LHCN-M2 (cell line): ENCODE measurements around the gene ARHGEF19. TPM values are rescaled to one million over a fixed set of nuclear protein-coding genes. Genes with fewer than 3 reads are reported as not detected.
A peak's percentile ranks its signal among the peaks of the same experiment; 100 is the strongest.

Source experiments
- DNase-seq: peaks from one replicate; pipeline ENCODE4 v3.0.0-alpha.2; 2012; ENCODE audit warnings: low read depth
- total RNA-seq: library from RNA; depleted of rRNA; stranded (reverse); fragments of >200 nt; gene quantifications from 2 replicates; pipeline ENCODE4 v1.2.3, GENCODE V29; 2014

The ARHGEF19 gene
- total RNA-seq, 1 experiment from 2014 or later, result 1.9 TPM

GRCh38 chr1:16244650-16245285 is 32.3 kb upstream of the ARHGEF19 start:
- DNase-seq, result no peak

DNA sequence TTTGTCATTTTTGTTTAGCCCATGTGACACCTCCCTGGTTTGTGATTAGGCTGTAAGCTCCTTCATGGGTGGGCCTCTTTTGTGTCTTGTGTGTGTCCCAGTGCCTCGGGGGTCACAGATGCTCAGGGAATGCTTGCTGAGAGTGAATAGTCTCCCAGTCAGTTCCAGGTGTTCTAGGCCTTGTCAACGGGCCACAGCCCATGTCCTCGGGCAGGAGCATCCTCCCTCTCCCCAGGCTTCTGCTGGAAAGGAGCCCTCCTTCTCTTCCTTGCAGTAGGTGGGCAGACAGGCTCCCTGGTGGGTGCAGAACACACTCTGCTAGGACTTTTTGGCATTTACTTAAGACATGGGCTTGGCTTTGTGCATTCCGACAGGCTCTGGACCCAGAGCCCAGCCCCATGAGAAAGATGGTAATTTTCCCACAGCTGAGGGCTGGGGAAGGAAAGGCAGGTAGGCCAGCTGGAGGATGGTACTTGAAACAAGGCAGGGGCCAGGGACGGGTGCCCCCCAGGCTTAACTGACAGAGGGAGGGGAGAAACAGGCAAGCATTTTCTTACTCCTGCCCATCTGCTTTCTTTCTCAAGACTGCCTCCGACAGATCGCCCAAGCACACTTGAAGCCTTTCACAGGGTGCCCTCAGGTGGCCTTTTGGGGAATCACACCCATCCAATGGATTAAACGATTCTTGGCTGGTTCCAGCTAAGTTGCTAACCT is 31.6 kb upstream of the ARHGEF19 start:
- DNase-seq, result peak; percentile 77

GRCh38 chr1:16243215-16243610 is 30.8 kb upstream of the ARHGEF19 start:
- DNase-seq, result peak; percentile 26

DNA sequence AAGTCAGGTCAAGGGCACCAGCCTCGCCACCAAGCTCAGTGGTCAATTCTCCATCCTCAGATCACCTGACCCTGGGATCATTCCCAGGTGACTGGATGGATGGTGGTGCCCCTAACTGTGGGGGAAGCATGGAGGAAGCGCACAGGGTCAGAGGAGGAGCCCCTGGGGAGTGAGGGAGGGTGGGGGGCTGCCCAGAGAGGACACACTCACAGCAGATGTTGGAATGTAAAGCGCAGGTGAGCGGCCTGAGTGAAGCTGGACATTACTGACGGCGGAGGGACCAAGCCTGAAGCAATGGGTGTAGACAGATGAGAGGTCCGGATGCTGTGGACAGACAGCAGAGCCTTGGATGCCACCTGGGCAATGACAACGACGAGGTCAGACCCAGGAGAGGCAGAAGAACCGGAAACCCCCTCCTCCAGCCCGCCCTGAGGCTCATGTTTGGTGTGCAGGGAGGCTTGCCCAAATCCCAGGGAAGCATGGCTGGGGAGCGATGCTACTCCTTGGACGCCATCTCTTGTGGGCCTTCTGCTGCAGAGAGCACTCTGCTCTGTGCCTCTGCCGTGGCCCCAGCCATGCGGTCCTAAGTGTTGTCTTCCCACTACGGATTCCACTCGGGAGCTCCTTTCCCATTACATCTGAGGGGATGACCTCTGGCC is 30.2 kb upstream of the ARHGEF19 start:
- DNase-seq, result no peak

DNA sequence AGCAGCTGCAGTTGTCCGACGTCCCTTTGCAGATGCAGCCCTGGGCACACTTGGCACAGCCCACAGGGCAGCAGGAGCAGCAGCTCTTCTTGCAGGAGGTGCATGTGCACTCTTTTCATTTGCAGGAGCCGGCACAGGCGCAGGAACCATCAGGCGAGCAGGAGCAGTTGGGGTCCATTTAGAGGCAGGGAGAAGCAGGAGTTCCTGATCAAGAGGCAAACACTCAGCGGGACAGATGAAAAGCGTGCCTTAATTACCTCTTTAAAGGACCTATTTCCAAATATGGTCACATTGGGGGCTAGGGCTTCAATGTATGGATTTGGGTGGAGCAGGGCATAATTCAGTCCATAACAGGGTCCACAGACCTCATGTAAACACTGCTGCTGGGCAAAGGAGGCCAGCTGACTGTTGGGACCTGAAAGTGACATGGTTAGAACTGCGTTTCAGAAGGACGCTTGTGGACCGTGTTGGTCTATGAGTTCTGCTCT is 28.8 kb upstream of the ARHGEF19 start:
- no peak for DNase-seq

GRCh38 chr1:16239972-16240491 is 27.6 kb upstream of the ARHGEF19 start:
- DNase-seq, result no peak

GRCh38 chr1:16237343-16237830 is 24.9 kb upstream of the ARHGEF19 start:
- peak; percentile 11 for DNase-seq

GRCh38 chr1:16236511-16237342 is 24.3 kb upstream of the ARHGEF19 start, which contains the start of gene CPLANE2:
CPLANE2 (minus strand) TSS chr1:16237183; CDS start chr1:16236742, 441 bp downstream.
- DNase-seq, result peak; percentile 83

- DNase-seq, result peak; percentile 54
These were observed 23.6 kb upstream of the ARHGEF19 start for GRCh38 chr1:16235944-16236510.

- no peak for DNase-seq
These were observed 22.9 kb upstream of the ARHGEF19 start for GRCh38 chr1:16235347-16235746.

DNA sequence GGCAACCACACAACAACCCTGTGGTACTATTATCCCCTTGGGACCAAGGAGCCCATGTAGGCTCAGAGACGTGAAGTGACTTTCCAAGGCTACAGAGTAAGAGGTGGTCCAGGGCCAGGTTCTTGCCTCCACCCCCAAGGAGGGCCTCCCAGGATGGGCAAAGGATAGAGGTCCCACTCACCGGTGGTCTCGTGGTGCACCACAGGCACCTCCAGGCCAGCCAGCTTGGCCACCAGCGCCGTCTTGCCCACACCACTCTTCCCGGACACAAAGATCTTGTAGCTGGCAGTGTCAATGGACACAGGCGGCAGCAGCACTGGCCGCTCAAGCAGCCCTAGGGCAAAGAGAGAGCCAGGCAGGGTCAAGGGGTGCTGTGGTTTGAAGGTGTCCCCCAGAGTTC is 21.0 kb upstream of the ARHGEF19 start:
- no peak for DNase-seq

DNA sequence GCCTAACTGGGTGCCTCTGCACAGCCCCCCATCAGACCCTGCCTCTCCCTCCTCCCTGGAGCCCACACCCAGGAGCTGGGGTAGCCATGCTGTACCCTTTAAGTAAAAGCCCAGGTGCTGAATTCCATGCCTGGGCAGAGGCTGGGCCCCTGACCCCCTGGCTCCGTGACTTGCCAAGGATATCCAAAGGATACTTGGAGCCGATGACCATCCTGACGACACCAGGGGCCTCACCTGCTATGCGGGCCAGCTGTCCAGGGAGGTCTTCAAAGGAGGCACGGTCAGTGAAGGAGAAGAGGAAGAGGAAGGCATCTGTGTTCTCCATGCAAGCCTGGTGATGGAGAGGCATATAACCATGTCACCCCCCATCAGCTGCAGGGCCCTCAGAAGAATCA is 19.9 kb upstream of the ARHGEF19 start:
- no peak for DNase-seq

GRCh38 chr1:16231331-16232315 is 19.2 kb upstream of the ARHGEF19 start:
- DNase-seq, result peak; percentile 27

GRCh38 chr1:16230744-16231143 is 18.3 kb upstream of the ARHGEF19 start:
- no peak for DNase-seq

- DNase-seq, result no peak
These were observed 17.7 kb upstream of the ARHGEF19 start for GRCh38 chr1:16229976-16230740.

DNA sequence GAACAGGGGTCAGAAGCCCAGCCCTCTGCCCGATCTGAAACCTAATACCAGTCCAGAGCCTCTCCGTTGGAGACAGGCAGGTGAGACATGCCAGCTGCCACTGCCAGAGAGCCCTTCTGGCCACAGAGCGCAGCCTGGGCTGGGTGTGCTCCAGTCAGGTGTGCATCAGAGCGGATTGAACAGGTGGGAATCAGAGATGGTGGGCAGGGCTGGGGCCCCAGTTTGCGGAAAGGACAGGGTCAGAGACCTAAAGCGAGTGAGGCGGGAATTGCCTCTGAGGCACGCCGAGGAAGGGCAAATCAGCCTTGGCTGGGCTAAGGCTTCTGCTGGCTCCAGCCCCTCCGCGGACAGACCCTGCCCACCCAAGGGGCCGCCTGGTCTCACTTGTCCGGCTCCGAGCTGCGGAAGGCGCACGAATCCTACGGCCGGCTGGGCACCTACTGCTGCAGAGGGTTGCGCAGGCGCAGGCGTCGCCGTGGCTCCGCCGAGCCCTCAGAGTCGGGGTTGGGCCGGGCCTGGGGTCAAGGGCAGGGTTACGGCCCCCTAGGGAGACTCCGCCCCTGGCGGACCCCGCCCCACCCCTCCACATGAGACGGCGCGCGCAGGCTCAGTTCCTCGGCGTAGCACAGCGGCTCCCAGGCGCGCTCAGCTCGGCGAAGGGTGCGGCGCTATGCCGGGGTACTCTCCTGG is 14.2 kb upstream of the ARHGEF19 start:
- no peak for DNase-seq

GRCh38 chr1:16226129-16226489 is 13.7 kb upstream of the ARHGEF19 start:
- DNase-seq, result no peak

- no peak for DNase-seq
These were observed 12.0 kb upstream of the ARHGEF19 start for GRCh38 chr1:16224472-16224871.
